Body of pancreas (tissue), 4 donors: ENCODE measurements around the gene EPS8.

Experiments used
- CTCF ChIP-seq, 7 experiments: fragments of 450-650 bp in 4 of 7; fragments of 200-600 bp in 3 of 7; sonication (generic) in 3 of 7; IDR thresholded peaks; one replicate each; pipeline ENCODE4 v1.5.1; 2016 to 2019; ENCODE audit warnings: antibody characterized with exemption in 7 of 7
- POLR2A ChIP-seq, 3 donors: fragments of 450-650 bp; IDR thresholded peaks; one replicate each; pipeline ENCODE4 v1.6.1; 2016; ENCODE audit warnings: antibody characterized with exemption in 3 of 3, mild to moderate bottlenecking in 2 of 3

DNA sequence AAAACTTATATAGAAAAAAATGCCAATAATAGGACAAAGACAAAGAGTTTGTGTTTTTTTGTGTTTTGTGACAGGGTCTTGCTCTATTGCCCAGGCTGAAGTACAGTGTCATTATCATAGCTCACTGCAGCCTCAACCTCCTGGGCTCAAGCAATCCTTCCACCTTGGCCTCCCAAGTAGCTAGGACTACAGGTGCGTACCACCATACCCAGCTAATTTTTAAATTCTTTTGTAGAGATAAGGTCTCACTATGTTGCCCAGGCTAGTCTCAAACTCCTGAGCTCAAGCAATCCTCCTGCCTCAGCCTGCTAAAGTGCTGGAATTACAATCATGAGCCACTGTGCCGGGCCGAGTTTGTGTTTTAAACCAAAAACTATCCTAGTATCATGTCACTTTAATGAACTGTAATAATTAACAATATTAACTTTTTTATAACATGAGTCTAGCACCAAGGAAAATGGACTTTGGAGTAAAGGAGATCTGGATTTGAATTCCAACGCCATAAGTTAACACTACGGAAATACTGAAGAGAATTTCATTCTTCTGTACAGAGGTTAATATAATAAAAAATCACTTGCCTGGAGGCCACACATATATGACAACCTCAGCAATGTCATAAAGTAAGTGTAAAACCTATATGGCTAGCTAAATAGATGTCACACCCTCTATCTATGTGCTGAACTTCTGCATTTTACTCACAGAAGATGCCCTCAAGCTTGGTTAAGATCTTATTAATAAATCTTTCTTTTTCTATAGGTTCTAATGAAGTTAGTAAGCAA, 53.2 kb downstream of the EPS8 start:
- no peak for TF ChIP-seq CTCF (IDR thresholded peaks at IDR 0.05)
- no peak for TF ChIP-seq POLR2A (IDR thresholded peaks at IDR 0.05)
